HEK293 (cell line): ENCODE measurements around the gene SHLD1.

Experiments used
- INSM2 ChIP-seq: fragments of 450-650 bp; formaldehyde crosslinking; IDR thresholded peaks from 2 replicates; pipeline ENCODE4 v1.5.1; 2016; ENCODE audit warnings: missing biosample characterization, missing genetic modification characterization
- OVOL3 ChIP-seq: fragments of 450-650 bp; formaldehyde crosslinking; IDR thresholded peaks from 2 replicates; pipeline ENCODE4 v1.5.1; 2016; ENCODE audit warnings: missing biosample characterization, missing genetic modification characterization
- REST ChIP-seq: fragments of 450-650 bp; formaldehyde crosslinking; IDR thresholded peaks from 2 replicates; pipeline ENCODE4 v1.5.1; 2016; ENCODE audit warnings: missing biosample characterization, missing genetic modification characterization
- ZFHX2 ChIP-seq: fragments of 450-650 bp; formaldehyde crosslinking; conservative IDR thresholded peaks from 2 replicates; pipeline ENCODE4 v1.5.1; 2016; ENCODE audit warnings: missing biosample characterization, missing genetic modification characterization
- ZFP37 ChIP-seq: fragments of 450-650 bp; formaldehyde crosslinking; IDR thresholded peaks from 2 replicates; pipeline ENCODE4 v1.5.1; 2016; ENCODE audit warnings: missing biosample characterization, missing genetic modification characterization
- ZFP69B ChIP-seq: fragments of 450-650 bp; formaldehyde crosslinking; IDR thresholded peaks from 2 replicates; pipeline ENCODE4 v1.5.1; 2016; ENCODE audit warnings: missing biosample characterization, missing genetic modification characterization
- ZNF16 ChIP-seq: fragments of 450-650 bp; formaldehyde crosslinking; IDR thresholded peaks from 2 replicates; pipeline ENCODE4 v1.5.1; 2016; ENCODE audit warnings: low read depth, missing biosample characterization, missing genetic modification characterization
- ZNF2 ChIP-seq: fragments of 450-650 bp; formaldehyde crosslinking; IDR thresholded peaks from 2 replicates; pipeline ENCODE4 v1.5.1; 2016; ENCODE audit warnings: missing biosample characterization, missing genetic modification characterization
- ZNF24 ChIP-seq: fragments of 450-650 bp; formaldehyde crosslinking; IDR thresholded peaks from 2 replicates; pipeline ENCODE4 v1.5.1; 2016; ENCODE audit warnings: missing biosample characterization, missing genetic modification characterization
- ZNF274 ChIP-seq, 2 experiments: fragments of 200-500 bp in 1 of 2; fragments of 450-650 bp in 1 of 2; sonication (Bioruptor generic) in 1 of 2; formaldehyde crosslinking in 1 of 2; IDR thresholded peaks; 2 replicates each; pipeline versions ENCODE4 v1.5.1 to v1.6.1; 2014 to 2016; ENCODE audit warnings: borderline replicate concordance in 1 of 2, inconsistent platforms in 1 of 2, low read length in 1 of 2, missing biosample characterization in 1 of 2, missing genetic modification characterization in 1 of 2
- ZNF433 ChIP-seq: fragments of 450-650 bp; formaldehyde crosslinking; IDR thresholded peaks from 2 replicates; pipeline ENCODE4 v1.5.1; 2016; ENCODE audit warnings: missing biosample characterization, missing genetic modification characterization, low read depth
- ZNF518A ChIP-seq: fragments of 450-650 bp; formaldehyde crosslinking; conservative IDR thresholded peaks from 2 replicates; pipeline ENCODE4 v1.5.1; 2016; ENCODE audit warnings: low read depth, missing biosample characterization, missing genetic modification characterization
- ZNF529 ChIP-seq: fragments of 450-650 bp; formaldehyde crosslinking; IDR thresholded peaks from 2 replicates; pipeline ENCODE4 v1.5.1; 2017; ENCODE audit warnings: missing genetic modification characterization, missing biosample characterization; ENCODE audit not compliant: insufficient replicate concordance
- ZNF610 ChIP-seq: fragments of 450-650 bp; formaldehyde crosslinking; IDR thresholded peaks from 2 replicates; pipeline ENCODE4 v1.5.1; 2016; ENCODE audit warnings: missing biosample characterization, missing genetic modification characterization, borderline replicate concordance
- ZNF626 ChIP-seq: fragments of 450-650 bp; sonication (Bioruptor Pico); formaldehyde crosslinking; IDR thresholded peaks from 2 replicates; pipeline ENCODE4 v1.5.1; 2018; ENCODE audit warnings: missing biosample characterization, missing genetic modification characterization, inconsistent platforms
- ZNF654 ChIP-seq: fragments of 450-650 bp; formaldehyde crosslinking; IDR thresholded peaks from 2 replicates; pipeline ENCODE4 v1.5.1; 2016; ENCODE audit warnings: low read depth, missing biosample characterization, missing genetic modification characterization
- ZNF837 ChIP-seq: fragments of 450-650 bp; formaldehyde crosslinking; IDR thresholded peaks from 2 replicates; pipeline ENCODE4 v1.5.1; 2016; ENCODE audit warnings: missing biosample characterization, missing genetic modification characterization
- ZSCAN16 ChIP-seq: fragments of 450-650 bp; formaldehyde crosslinking; IDR thresholded peaks from 2 replicates; pipeline ENCODE4 v1.5.1; 2016; ENCODE audit warnings: missing biosample characterization, missing genetic modification characterization
- TF ChIP-seq, protein P1 (sequence below): fragments of 450-650 bp; formaldehyde crosslinking; conservative IDR thresholded peaks from 2 replicates; pipeline ENCODE4 v1.5.1; 2016; ENCODE audit warnings: low read depth, missing biosample characterization, missing genetic modification characterization

SHLD1 gene

GRCh38 chr20:5845681-5846615, 95.7 kb downstream of the SHLD1 start (continued):
- TF ChIP-seq, protein P1, sequence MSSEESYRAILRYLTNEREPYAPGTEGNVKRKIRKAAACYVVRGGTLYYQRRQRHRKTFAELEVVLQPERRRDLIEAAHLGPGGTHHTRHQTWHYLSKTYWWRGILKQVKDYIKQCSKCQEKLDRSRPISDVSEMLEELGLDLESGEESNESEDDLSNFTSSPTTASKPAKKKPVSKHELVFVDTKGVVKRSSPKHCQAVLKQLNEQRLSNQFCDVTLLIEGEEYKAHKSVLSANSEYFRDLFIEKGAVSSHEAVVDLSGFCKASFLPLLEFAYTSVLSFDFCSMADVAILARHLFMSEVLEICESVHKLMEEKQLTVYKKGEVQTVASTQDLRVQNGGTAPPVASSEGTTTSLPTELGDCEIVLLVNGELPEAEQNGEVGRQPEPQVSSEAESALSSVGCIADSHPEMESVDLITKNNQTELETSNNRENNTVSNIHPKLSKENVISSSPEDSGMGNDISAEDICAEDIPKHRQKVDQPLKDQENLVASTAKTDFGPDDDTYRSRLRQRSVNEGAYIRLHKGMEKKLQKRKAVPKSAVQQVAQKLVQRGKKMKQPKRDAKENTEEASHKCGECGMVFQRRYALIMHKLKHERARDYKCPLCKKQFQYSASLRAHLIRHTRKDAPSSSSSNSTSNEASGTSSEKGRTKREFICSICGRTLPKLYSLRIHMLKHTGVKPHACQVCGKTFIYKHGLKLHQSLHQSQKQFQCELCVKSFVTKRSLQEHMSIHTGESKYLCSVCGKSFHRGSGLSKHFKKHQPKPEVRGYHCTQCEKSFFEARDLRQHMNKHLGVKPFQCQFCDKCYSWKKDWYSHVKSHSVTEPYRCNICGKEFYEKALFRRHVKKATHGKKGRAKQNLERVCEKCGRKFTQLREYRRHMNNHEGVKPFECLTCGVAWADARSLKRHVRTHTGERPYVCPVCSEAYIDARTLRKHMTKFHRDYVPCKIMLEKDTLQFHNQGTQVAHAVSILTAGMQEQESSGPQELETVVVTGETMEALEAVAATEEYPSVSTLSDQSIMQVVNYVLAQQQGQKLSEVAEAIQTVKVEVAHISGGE (tag by site-specific recombination): no peak
- TF ChIP-seq ZNF2 (tag by site-specific recombination) (no peak), ZFP69B (tag by site-specific recombination) (no peak; the same call in 1 of the 2 replicates), ZNF654 (no peak; the same call in 1 of the 2 replicates), ZNF610 (tag by site-specific recombination) (no peak), ZNF518A (tag by site-specific recombination) (no peak), ZNF24 (no peak), ZNF626 (tag by site-specific recombination) (no peak), REST (tag by site-specific recombination) (no peak), OVOL3 (no peak), ZNF16 (tag by site-specific recombination) (no peak), ZSCAN16 (tag by site-specific recombination) (no peak), INSM2 (tag by site-specific recombination) (peak; percentile 69), ZFP37 (tag by site-specific recombination) (no peak), ZNF274 (IDR thresholded peaks at IDR 0.05; ENCODE audit: low read length) (no peak), ZNF274 (tag by site-specific recombination; IDR thresholded peaks at IDR 0.05; ENCODE audit: borderline replicate concordance) (no peak), ZNF529 (tag by site-specific recombination) (no peak), ZNF837 (tag by site-specific recombination) (no peak), ZFHX2 (no peak), ZNF433 (tag by site-specific recombination) (no peak)
